Measurements from ENCODE around the gene MEF2A.
"Not testable (repeated sequence)": the region's sequence is repeated elsewhere in the genome, so short reads cannot be mapped to it uniquely, and the experiment has no call there.

The MEF2A gene

GRCh38 chr15:99738021-99738847, 172.4 kb downstream of the MEF2A start:
- H3K4me3 ChIP-seq (ENCODE audit: control insufficient read depth, low read depth, low read length), result no peak overlapping the region
- no peak for TF ChIP-seq CTCF (IDR thresholded peaks at IDR 0.05; ENCODE audit: control insufficient read depth, insufficient read depth, low read depth, low read length, missing control alignments)
- no peak for DNase-seq (ENCODE audit: low read depth)

GRCh38 chr15:99741835-99742234, 176.1 kb downstream of the MEF2A start:
- TF ChIP-seq CTCF (IDR thresholded peaks at IDR 0.05; ENCODE audit: control insufficient read depth, insufficient read depth, low read depth, low read length, missing control alignments), result no peak
- DNase-seq (ENCODE audit: low read depth), result no peak
- H3K4me3 ChIP-seq (ENCODE audit: control insufficient read depth, low read depth, low read length), result no peak overlapping the region

GRCh38 chr15:99744142-99744541, 178.4 kb downstream of the MEF2A start:
- no peak for TF ChIP-seq CTCF (IDR thresholded peaks at IDR 0.05; ENCODE audit: control insufficient read depth, insufficient read depth, low read depth, low read length, missing control alignments)
- no peak for DNase-seq (ENCODE audit: low read depth)
- H3K4me3 ChIP-seq (ENCODE audit: control insufficient read depth, low read depth, low read length), result no peak overlapping the region

- H3K4me3 ChIP-seq (ENCODE audit: control insufficient read depth, low read depth, low read length), result no peak overlapping the region
- TF ChIP-seq CTCF (IDR thresholded peaks at IDR 0.05; ENCODE audit: control insufficient read depth, insufficient read depth, low read depth, low read length, missing control alignments), result no peak
- DNase-seq (ENCODE audit: low read depth), result no peak
Measured at GRCh38 chr15:99745370-99746086, 179.7 kb downstream of the MEF2A start.

GRCh38 chr15:99749386-99749785, 183.6 kb downstream of the MEF2A start:
- DNase-seq (ENCODE audit: low read depth), result no peak
- no peak for TF ChIP-seq CTCF (IDR thresholded peaks at IDR 0.05; ENCODE audit: control insufficient read depth, insufficient read depth, low read depth, low read length, missing control alignments)
- no peak overlapping the region for H3K4me3 ChIP-seq (ENCODE audit: control insufficient read depth, low read depth, low read length)

GRCh38 chr15:99750326-99750725, 184.5 kb downstream of the MEF2A start:
- H3K4me3 ChIP-seq (ENCODE audit: control insufficient read depth, low read depth, low read length); DNase-seq (ENCODE audit: low read depth): not testable (repeated sequence)

GRCh38 chr15:99752556-99752955, 186.8 kb downstream of the MEF2A start:
- no peak for TF ChIP-seq CTCF (IDR thresholded peaks at IDR 0.05; ENCODE audit: control insufficient read depth, insufficient read depth, low read depth, low read length, missing control alignments)
- no peak overlapping the region for H3K4me3 ChIP-seq (ENCODE audit: control insufficient read depth, low read depth, low read length)

More at GRCh38 chr15:99752556-99752955, 186.8 kb downstream of the MEF2A start:
- DNase-seq (ENCODE audit: low read depth), result no peak

All from AG09309 (cell line).